Neural cell (in vitro differentiated cells): Measurements from ENCODE around the gene TBR1. TPM values are rescaled to one million over a fixed set of nuclear protein-coding genes. Genes with fewer than 3 reads are reported as not detected.

Experiments
- H2AFZ ChIP-seq: fragments of 200-600, 300-800 bp; sonication (generic), shearing (Covaris generic); 2 replicates; pipeline ENCODE4 v1.6.0; 2014; ENCODE audit warnings: low read depth, mild to moderate bottlenecking, antibody characterized with exemption, low read length, moderate library complexity
- H3F3A ChIP-seq: fragments of 200-600 bp; shearing (Covaris generic); 2 replicates; pipeline ENCODE4 v1.6.1; 2016; ENCODE audit warnings: mild to moderate bottlenecking, moderate library complexity, mixed read lengths, antibody characterized with exemption, low read length; ENCODE audit not compliant: insufficient read depth, poor library complexity, severe bottlenecking
- H3K27ac ChIP-seq: fragments of 200-600, 300-800 bp; sonication (generic), shearing (Covaris generic); 2 replicates; pipeline ENCODE4 v1.5.1; 2014; ENCODE audit warnings: mild to moderate bottlenecking, low read length, moderate library complexity
- H3K27me3 ChIP-seq: fragments of 300-800, 200-600 bp; sonication (generic), shearing (Covaris generic); 2 replicates; pipeline ENCODE4 v1.6.0; 2014; ENCODE audit warnings: mild to moderate bottlenecking, low read depth, low read length, moderate library complexity; ENCODE audit not compliant: insufficient read depth
- H3K36me3 ChIP-seq: fragments of 300-800, 200-600 bp; sonication (generic), shearing (Covaris generic); 2 replicates; pipeline ENCODE4 v1.5.1; 2014; ENCODE audit warnings: mild to moderate bottlenecking, antibody characterized with exemption, low read length, moderate library complexity; ENCODE audit not compliant: insufficient read depth
- H3K4me2 ChIP-seq: fragments of 300-800, 200-600 bp; sonication (generic), shearing (Covaris generic); 2 replicates; pipeline ENCODE4 v1.6.0; 2014; ENCODE audit warnings: mild to moderate bottlenecking, low read length
- H3K4me3 ChIP-seq: fragments of 300-800, 200-600 bp; sonication (generic), shearing (Covaris generic); 2 replicates; pipeline ENCODE4 v1.5.1; 2014; ENCODE audit warnings: mild to moderate bottlenecking, low read length, moderate library complexity
- H3K79me2 ChIP-seq: fragments of 200-600 bp; shearing (Covaris generic); replicated peaks from 2 replicates; pipeline ENCODE4 v1.6.0; 2014; ENCODE audit warnings: mild to moderate bottlenecking, low read length, moderate library complexity; ENCODE audit not compliant: insufficient read depth
- H3K9ac ChIP-seq: fragments of 300-800, 200-600 bp; sonication (generic), shearing (Covaris generic); 2 replicates; pipeline ENCODE4 v1.6.1; 2016; ENCODE audit warnings: mild to moderate bottlenecking, low read length, mixed read lengths
- H3K9me2 ChIP-seq: fragments of 200-600 bp; shearing (Covaris generic); 2 replicates; pipeline ENCODE4 v1.6.1; 2016; ENCODE audit warnings: mild to moderate bottlenecking, low read length, mixed read lengths; ENCODE audit not compliant: insufficient read depth
- H3K9me3 ChIP-seq: fragments of 200-600, 300-800 bp; sonication (generic), shearing (Covaris generic); 2 replicates; pipeline ENCODE4 v1.6.1; 2016; ENCODE audit warnings: mild to moderate bottlenecking, mixed run types, low read length, moderate library complexity, mixed read lengths
- H4K20me1 ChIP-seq: fragments of 200-600 bp; shearing (Covaris generic); 2 replicates; pipeline ENCODE4 v1.6.1; 2016; ENCODE audit warnings: mild to moderate bottlenecking, mixed run types; ENCODE audit not compliant: insufficient read depth
- EP300 ChIP-seq: fragments of 450-650 bp; conservative IDR thresholded peaks from 2 replicates; pipeline ENCODE4 v1.6.1; 2014; ENCODE audit warnings: antibody characterized with exemption, mild to moderate bottlenecking, moderate library complexity; ENCODE audit not compliant: poor library complexity, severe bottlenecking
- EZH2 ChIP-seq: fragments of 200-600, 300-800 bp; shearing (Covaris generic), sonication (generic); IDR thresholded peaks from 2 replicates; pipeline ENCODE4 v1.6.1; 2014; ENCODE audit warnings: antibody characterized with exemption, low read length, borderline replicate concordance, mild to moderate bottlenecking; ENCODE audit not compliant: insufficient read depth, poor library complexity, severe bottlenecking
- MXI1 ChIP-seq: fragments of 450-650 bp; conservative IDR thresholded peaks from 2 replicates; pipeline ENCODE4 v1.6.1; 2014; ENCODE audit warnings: antibody characterized with exemption, mild to moderate bottlenecking; ENCODE audit not compliant: poor library complexity, severe bottlenecking
- POLR2AphosphoS5 ChIP-seq: IDR thresholded peaks from 2 replicates; pipeline ENCODE4 v1.6.1; 2012
- RAD21 ChIP-seq: fragments of 450-650 bp; conservative IDR thresholded peaks from 2 replicates; pipeline ENCODE4 v1.6.1; 2014; ENCODE audit warnings: antibody characterized with exemption, mild to moderate bottlenecking, moderate library complexity
- SMC3 ChIP-seq: fragments of 450-650 bp; conservative IDR thresholded peaks from 2 replicates; pipeline ENCODE4 v1.6.1; 2014; ENCODE audit warnings: antibody characterized with exemption, mild to moderate bottlenecking, moderate library complexity; ENCODE audit not compliant: poor library complexity
- TAF1 ChIP-seq: IDR thresholded peaks from 2 replicates; pipeline ENCODE4 v1.6.1; 2012; ENCODE audit warnings: low read depth
- polyA plus RNA-seq: library from polyadenylated mRNA; depleted of rRNA; stranded (reverse); fragments of >200 nt; gene quantifications from 2 replicates; pipeline ENCODE4 v1.2.3, GENCODE V29; 2014
- TF ChIP-seq, protein P1 (sequence below): IDR thresholded peaks from 2 replicates; pipeline ENCODE4 v1.6.1; 2012; ENCODE audit warnings: borderline replicate concordance
- TF ChIP-seq, protein P2 (sequence below): fragments of 450-650 bp; IDR thresholded peaks from 2 replicates; pipeline ENCODE4 v1.5.1; 2014; ENCODE audit warnings: antibody characterized with exemption, mild to moderate bottlenecking, moderate library complexity; ENCODE audit not compliant: poor library complexity, severe bottlenecking

Gene TBR1
- polyA plus RNA-seq, 1 donor from 2014 or later: 4.5 TPM

DNA sequence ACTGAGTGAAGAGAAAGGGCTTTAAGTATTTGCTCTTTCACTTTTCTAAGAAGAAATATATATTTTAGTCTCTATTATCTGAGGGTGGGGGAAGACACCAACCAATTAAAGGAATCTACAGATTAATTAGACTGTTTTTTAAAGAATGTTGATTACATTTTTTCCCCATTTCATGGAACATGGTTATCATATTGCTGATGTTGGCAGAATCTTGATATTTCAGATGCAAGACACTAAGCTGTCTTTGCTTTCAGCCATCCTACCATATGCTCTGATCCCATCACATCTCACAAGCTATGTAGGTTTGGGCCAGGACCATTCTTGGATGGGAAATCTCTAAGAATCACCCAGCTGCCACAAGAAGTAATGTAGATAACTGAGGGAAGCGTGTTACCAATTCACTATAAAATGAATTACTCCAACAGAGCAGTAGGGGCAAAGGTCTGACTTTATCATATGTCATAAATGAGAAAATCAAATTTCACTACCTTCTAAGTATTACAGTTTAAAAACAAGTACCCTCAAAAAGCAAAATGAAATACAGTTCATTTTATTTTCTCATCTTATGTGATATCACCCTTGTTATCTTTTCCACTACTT is 6.7 kb upstream of the TBR1 start:
- Histone ChIP-seq H3K36me3 (no peaks in the 10 kb centered on the region), H3K27ac (no peak overlapping the region), H3K4me2 (no peak overlapping the region), H2AFZ (no peak overlapping the region), H3F3A (no peaks in the 10 kb centered on the region), H3K9ac (no peak overlapping the region), H3K9me3 (no peaks in the 10 kb centered on the region), H4K20me1 (no peaks in the 10 kb centered on the region), H3K4me3 (no peak overlapping the region), H3K79me2 (no peaks in the 10 kb centered on the region), H3K9me2 (no peaks in the 10 kb centered on the region), H3K27me3 (peaks cover 18% of the 10 kb centered on the region)
- no peak for TF ChIP-seq EP300
- no peak for TF ChIP-seq TAF1
- TF ChIP-seq, protein P1, sequence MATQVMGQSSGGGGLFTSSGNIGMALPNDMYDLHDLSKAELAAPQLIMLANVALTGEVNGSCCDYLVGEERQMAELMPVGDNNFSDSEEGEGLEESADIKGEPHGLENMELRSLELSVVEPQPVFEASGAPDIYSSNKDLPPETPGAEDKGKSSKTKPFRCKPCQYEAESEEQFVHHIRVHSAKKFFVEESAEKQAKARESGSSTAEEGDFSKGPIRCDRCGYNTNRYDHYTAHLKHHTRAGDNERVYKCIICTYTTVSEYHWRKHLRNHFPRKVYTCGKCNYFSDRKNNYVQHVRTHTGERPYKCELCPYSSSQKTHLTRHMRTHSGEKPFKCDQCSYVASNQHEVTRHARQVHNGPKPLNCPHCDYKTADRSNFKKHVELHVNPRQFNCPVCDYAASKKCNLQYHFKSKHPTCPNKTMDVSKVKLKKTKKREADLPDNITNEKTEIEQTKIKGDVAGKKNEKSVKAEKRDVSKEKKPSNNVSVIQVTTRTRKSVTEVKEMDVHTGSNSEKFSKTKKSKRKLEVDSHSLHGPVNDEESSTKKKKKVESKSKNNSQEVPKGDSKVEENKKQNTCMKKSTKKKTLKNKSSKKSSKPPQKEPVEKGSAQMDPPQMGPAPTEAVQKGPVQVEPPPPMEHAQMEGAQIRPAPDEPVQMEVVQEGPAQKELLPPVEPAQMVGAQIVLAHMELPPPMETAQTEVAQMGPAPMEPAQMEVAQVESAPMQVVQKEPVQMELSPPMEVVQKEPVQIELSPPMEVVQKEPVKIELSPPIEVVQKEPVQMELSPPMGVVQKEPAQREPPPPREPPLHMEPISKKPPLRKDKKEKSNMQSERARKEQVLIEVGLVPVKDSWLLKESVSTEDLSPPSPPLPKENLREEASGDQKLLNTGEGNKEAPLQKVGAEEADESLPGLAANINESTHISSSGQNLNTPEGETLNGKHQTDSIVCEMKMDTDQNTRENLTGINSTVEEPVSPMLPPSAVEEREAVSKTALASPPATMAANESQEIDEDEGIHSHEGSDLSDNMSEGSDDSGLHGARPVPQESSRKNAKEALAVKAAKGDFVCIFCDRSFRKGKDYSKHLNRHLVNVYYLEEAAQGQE: no peak
- no peak for TF ChIP-seq POLR2AphosphoS5
- no peak for TF ChIP-seq RAD21
- TF ChIP-seq EZH2: no peak
- TF ChIP-seq, protein P2, sequence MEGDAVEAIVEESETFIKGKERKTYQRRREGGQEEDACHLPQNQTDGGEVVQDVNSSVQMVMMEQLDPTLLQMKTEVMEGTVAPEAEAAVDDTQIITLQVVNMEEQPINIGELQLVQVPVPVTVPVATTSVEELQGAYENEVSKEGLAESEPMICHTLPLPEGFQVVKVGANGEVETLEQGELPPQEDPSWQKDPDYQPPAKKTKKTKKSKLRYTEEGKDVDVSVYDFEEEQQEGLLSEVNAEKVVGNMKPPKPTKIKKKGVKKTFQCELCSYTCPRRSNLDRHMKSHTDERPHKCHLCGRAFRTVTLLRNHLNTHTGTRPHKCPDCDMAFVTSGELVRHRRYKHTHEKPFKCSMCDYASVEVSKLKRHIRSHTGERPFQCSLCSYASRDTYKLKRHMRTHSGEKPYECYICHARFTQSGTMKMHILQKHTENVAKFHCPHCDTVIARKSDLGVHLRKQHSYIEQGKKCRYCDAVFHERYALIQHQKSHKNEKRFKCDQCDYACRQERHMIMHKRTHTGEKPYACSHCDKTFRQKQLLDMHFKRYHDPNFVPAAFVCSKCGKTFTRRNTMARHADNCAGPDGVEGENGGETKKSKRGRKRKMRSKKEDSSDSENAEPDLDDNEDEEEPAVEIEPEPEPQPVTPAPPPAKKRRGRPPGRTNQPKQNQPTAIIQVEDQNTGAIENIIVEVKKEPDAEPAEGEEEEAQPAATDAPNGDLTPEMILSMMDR: no peak
- no peak for TF ChIP-seq MXI1
- no peak for TF ChIP-seq SMC3

- Histone ChIP-seq H3K9me3 (no peaks in the 10 kb centered on the region), H3K4me3 (no peak overlapping the region), H3K9ac (no peak overlapping the region), H3K9me2 (no peaks in the 10 kb centered on the region), H3K36me3 (no peaks in the 10 kb centered on the region), H3F3A (no peaks in the 10 kb centered on the region), H3K27me3 (peaks cover 47% of the 10 kb centered on the region), H3K4me2 (no peak overlapping the region), H2AFZ (no peak overlapping the region), H4K20me1 (no peaks in the 10 kb centered on the region), H3K79me2 (no peaks in the 10 kb centered on the region), H3K27ac (no peak overlapping the region)
- TF ChIP-seq POLR2AphosphoS5: no peak
- TF ChIP-seq, protein P1: no peak
- TF ChIP-seq TAF1: no peak
- no peak for TF ChIP-seq EZH2
- TF ChIP-seq SMC3: no peak
- no peak for TF ChIP-seq EP300
- no peak for TF ChIP-seq MXI1
- TF ChIP-seq, protein P2: no peak
- TF ChIP-seq RAD21: no peak
Measured at GRCh38 chr2:161412346-161412745, 3.8 kb upstream of the TBR1 start.
